SIG-M5 treated with dmso at 0.1 percent for 504 hours (cell line): Measurements from ENCODE around the gene VPS37D.
"Not testable (repeated sequence)": the region's sequence is repeated elsewhere in the genome, so short reads cannot be mapped to it uniquely, and the experiment has no call there.

ENCODE experiments used
- DNase-seq: peaks from one replicate; lab custom pipeline; 2025; ENCODE audit not compliant: unreplicated experiment; lab: John Stamatoyannopoulos, UW

The VPS37D gene, protein sequence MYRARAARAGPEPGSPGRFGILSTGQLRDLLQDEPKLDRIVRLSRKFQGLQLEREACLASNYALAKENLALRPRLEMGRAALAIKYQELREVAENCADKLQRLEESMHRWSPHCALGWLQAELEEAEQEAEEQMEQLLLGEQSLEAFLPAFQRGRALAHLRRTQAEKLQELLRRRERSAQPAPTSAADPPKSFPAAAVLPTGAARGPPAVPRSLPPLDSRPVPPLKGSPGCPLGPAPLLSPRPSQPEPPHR

DNA sequence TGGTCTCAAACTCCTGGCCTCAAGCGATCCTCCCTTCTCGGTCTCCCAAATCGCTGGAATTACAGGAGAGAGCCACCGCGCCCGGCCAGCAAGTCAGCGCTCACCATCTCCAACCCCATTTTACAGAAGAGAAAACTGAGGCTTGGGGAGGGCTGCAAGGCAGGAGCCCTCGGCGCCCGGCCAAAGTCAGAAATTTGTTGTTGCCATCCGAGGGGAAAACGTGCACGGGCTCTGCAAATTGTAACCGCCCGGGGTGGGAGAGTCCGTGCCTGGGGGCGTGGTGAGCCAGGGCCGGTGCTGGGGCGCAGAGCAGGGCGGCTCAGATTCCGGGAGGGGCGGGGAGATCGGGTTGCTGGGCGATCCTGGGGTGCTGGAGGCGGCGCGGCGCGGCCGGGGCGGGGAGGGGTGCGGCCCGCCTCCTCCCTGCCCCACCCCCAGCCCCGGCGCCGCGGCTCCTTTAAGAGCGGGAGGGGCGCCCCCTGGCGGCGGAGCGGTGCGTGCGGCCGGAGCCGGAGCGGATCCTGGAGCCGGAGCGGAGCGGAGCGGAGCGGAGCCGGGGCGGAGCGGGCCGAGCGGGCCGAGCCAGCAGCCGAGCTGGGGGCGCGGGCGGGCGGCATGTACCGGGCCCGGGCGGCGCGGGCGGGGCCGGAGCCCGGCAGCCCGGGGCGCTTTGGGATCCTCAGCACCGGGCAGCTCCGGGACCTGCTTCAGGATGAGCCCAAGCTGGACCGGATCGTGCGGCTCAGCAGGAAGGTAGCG is at the start of gene VPS37D:
VPS37D (plus strand) TSS at position 488 of the 759 bp plus-strand sequence; CDS start at position 616, 128 bp downstream.
- peak; percentile 79 for DNase-seq

DNA sequence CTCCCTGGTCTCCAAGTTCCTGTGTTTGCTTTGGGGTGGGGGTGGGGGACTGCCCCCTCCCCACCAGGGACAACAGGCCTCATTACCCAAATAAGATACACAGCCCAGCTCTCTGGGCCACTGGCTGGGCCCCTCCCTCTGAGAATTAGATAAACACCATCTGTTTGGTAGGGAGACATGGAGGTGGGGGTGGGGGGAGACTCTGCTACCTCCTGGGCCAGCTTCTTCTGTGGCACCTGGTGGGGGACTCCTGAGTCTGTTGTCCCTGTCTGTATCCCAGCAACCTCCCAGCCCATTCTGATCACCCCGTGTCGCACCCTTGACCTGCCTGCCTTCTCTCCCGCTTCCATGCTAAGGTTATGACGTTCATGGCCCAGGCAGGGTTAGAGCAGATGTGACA is 49.1 kb upstream of the VPS37D start:
- no peak for DNase-seq

DNA sequence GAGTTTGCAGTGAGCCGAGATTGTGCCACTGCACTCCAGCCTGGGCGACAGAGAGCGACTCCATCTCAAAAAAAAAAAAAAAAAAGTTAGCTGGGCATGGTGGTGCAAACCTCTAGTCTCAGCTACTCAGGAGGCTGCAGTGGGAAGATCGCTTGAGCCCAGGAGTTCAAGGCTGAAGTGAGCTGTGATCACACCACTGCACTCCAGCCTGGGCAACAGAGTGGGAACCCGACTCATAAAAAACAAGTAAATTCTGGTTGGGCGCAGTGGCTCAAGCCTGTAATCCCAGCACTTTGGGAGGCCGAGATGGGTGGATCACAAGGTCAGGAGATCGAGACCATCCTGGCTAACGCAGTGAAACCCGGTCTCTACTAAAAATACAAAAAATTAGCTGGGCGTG is 48.2 kb upstream of the VPS37D start:
- DNase-seq = not testable (repeated sequence)

GRCh38 chr7:73621168-73622063 is 46.2 kb upstream of the VPS37D start:
- no peak for DNase-seq

DNA sequence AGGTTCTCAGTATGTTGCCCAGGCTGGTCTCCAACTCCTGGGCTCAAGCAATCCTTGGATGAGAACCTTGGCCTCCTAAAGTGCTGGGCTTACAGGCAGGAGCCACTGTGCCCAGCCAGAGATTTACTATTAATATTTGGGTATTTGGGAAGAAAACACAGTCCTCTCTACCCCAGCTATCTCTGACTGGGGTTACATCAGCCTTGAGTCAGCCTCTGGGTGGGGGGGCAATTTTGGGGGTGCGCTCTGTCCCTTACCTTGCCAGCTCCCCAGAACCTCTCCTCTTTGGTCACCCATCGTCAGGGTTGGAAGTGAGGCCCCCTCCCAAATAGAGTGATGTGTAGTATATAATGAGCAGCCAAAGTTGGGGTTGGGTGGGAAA is 45.1 kb upstream of the VPS37D start:
- DNase-seq = no peak

DNA sequence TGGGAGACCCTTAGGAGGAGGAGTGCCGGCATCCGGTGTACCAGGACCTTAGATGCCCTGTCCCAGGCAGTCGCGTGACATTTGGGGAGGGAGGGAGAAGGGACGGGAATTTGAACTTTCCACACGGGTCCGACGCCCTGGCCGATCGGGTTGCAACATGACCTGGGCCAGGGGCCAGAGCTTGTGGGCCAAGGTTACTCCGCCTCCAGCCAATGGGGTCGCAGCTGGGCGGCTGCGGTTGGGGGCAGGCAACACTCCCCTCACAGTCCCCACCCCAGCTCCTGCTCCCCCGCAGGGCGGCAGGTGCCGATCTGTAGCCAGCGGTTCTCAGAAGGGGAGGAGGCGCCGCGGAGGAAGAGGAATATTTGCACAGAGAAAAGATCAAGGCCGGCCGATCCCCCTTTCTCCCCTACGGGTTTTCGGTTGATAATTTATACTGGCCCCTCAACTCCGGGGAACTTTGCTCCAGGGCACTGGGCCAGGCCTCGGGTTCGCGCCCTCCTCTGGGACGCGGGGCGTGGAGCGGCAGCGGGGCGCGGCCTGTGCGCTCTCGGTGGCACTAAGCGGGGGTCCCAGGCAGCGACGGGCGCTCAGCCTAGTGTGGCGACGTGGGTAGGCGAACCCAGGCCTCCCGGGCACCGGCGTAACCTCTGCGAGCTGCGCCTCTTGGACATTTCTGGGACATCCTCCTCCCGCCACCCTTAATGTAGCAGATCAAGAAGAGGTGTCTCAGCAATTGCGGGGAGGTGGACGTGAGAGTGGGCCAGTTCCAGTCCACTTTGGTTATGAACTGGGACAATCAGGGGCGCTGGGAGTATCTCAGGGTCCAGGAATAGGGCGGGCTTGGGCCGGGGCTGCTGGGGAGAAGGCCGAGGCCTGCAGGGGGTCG is 44.5 kb upstream of the VPS37D start:
- DNase-seq = no peak

- peak; percentile 43 for DNase-seq
Observed at GRCh38 chr7:73623798-73624668, 43.6 kb upstream of the VPS37D start, which contains the start of gene MLXIPL. TSS of gene MLXIPL (minus strand) at chr7:73624522. CDS start at chr7:73624492, 30 bp downstream.

DNA sequence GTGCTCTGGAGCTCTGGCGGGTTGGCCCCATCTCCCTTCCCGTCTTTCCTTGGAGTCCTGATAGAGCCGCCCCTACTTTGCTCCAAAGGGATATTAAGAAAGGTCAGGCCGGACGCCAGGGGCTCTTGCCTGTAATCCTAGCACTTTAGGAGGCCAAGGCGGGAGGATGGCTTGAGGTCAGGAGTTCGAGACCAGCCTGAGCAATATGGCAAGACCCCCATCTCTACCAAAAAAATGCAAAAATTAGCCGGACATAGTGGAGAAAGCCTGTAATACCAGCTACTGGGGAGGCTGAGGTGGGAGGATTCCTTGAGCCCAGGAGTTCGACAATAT is 43.0 kb upstream of the VPS37D start:
- DNase-seq = no peak

- DNase-seq = no peak
Observed at GRCh38 chr7:73625276-73625675, 42.4 kb upstream of the VPS37D start.

GRCh38 chr7:73626814-73627213 is 40.8 kb upstream of the VPS37D start:
- DNase-seq = no peak

GRCh38 chr7:73628504-73628903 is 39.1 kb upstream of the VPS37D start:
- DNase-seq = no peak

GRCh38 chr7:73631558-73631957 is 36.1 kb upstream of the VPS37D start:
- DNase-seq = no peak

DNA sequence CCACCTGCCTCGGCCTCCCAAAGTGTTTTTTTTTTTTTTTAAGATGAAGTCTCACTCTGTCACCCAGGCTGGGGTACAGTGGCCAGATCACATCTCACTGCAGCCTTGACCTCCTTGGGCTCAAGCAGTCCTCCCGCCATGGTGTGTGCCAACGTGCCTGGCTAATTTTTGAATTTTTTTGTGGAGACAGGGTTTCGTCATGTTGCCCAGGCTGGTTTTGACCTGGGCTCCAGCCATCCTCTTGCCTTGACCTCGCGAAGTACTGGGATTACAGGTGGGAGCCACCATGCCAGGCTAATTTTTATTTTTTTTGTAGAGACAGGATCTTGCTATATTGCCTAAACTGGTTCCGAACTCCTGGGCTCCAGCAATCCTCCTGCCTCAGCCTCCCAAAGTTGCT is 34.3 kb upstream of the VPS37D start:
- no peak for DNase-seq

- no peak for DNase-seq
Observed at GRCh38 chr7:73633844-73634243, 33.8 kb upstream of the VPS37D start.

DNA sequence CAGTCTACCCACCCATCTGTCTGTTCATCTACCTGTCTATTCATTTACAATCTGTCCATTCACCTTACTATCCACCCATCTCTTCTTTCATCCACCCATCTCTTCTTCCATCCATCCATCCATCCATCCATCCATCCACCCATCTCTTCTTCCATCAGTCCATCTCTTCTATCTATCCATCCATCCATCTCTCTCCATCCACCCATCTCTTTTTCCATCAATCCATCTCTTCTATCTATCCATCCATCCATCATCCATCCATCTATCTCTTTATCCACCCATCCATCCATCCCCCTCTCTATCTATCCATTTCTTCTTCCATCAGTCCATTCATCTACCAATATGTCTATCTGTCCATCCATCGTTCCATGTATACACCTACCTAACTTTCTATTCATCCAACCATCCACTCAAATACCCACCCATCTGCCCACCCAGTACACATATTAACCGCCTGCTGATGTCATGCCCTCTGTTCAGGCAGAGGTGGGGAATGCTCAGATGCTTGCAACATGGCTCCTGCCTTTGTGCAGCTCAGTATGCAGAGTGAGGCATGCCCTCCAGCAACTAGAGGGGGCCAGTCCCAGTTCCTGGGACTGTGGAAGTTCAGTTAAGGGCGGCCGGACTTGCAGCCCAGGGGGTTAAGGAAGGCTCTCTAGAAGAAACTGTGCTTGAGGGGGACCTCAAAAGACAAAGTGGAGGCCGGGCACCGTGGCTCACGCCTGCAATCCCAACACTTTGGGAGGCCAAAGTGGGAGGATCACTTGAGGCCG is 32.0 kb upstream of the VPS37D start:
- DNase-seq = no peak

GRCh38 chr7:73638911-73639310 is 28.7 kb upstream of the VPS37D start:
- peak; percentile 39 for DNase-seq

- no peak for DNase-seq
Observed at GRCh38 chr7:73642834-73643233, 24.8 kb upstream of the VPS37D start.

GRCh38 chr7:73644688-73645286 is 22.8 kb upstream of the VPS37D start:
- DNase-seq = no peak
